ENCODE results near the gene CHRM2. TPM values are rescaled to one million over a fixed set of nuclear protein-coding genes. Genes with fewer than 3 reads are reported as not detected.

CHRM2 gene
- total RNA-seq, 2 experiments from 2014 or later, result not detected

DNA sequence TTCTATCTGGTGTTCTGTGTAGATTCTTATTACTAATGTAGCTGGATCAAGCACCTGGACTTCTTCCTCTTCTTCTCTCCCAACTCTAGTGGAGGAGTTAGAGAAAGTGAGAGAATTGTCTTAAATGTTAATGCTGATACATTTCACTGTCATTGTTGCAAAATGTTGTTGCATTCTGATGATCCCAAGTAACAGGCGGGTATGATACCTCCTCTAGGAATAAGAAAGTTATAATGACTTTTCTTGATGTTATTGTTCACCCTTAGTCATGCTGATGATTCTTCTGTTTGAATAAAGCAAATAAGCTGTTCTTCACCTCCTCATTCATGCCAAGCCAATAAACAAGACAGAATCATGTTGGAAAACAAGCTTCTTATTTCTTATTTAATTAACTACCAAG lies 9.1 kb downstream of the CHRM2 start:
- no peak overlapping the region for H3K4me3 ChIP-seq (ENCODE audit: low read depth, low read length, poor library complexity, severe bottlenecking)
- intact Hi-C loops (cut with micrococcal nuclease; ENCODE audit: unreplicated experiment), result no loop called here

DNA sequence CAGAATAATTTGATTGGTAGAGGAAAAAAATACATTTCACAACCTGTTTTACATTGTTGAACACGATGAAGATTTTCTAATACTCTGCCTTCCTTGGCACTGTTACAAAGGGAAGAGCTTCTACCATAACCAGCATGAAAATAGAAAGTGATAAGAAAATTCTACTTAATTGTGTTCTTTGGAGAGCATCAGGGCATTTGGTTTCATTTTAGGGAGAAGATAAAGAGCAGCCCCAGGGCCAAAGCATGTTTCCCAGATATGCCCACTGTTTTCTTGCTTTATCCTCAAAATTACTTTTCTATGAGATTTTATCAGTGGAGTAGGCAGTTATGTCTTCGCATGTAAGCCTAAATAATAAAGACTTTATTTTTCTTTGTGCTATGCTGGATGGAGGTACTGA lies 9.5 kb downstream of the CHRM2 start:
- intact Hi-C loops (cut with micrococcal nuclease; ENCODE audit: unreplicated experiment), result no loop called here
- H4K20me1 ChIP-seq (ENCODE audit: insufficient read depth, low read length), result no peaks in the 10 kb centered on the region
- H3K27ac ChIP-seq (ENCODE audit: low read depth, low read length, poor library complexity, severe bottlenecking), result no peak overlapping the region
- no peaks in the 10 kb centered on the region for H3K36me3 ChIP-seq (ENCODE audit: insufficient read depth, low read length)
- no peaks in the 10 kb centered on the region for H3K9me3 ChIP-seq (ENCODE audit: low read length)
- no TSS peak for BruUV-seq (replicated peaks)
- no peaks in the 10 kb centered on the region for H3K9me2 ChIP-seq (ENCODE audit: insufficient read depth, low read length)
- TF ChIP-seq EZH2phosphoT487 (IDR thresholded peaks at IDR 0.05; ENCODE audit: borderline replicate concordance, low read depth, low read length), result no peak
- TF ChIP-seq, protein P1, sequence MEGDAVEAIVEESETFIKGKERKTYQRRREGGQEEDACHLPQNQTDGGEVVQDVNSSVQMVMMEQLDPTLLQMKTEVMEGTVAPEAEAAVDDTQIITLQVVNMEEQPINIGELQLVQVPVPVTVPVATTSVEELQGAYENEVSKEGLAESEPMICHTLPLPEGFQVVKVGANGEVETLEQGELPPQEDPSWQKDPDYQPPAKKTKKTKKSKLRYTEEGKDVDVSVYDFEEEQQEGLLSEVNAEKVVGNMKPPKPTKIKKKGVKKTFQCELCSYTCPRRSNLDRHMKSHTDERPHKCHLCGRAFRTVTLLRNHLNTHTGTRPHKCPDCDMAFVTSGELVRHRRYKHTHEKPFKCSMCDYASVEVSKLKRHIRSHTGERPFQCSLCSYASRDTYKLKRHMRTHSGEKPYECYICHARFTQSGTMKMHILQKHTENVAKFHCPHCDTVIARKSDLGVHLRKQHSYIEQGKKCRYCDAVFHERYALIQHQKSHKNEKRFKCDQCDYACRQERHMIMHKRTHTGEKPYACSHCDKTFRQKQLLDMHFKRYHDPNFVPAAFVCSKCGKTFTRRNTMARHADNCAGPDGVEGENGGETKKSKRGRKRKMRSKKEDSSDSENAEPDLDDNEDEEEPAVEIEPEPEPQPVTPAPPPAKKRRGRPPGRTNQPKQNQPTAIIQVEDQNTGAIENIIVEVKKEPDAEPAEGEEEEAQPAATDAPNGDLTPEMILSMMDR (conservative IDR thresholded peaks at IDR 0.05; ENCODE audit: low read length), result no peak
- DNase-seq (ENCODE audit: low spot score), result no peak
- H2AFZ ChIP-seq (ENCODE audit: low read length), result no peak overlapping the region
- H3K4me1 ChIP-seq (ENCODE audit: insufficient read depth, low read length, poor library complexity, severe bottlenecking), result no peaks in the 10 kb centered on the region
- H3K4me2 ChIP-seq (ENCODE audit: low read length), result no peak overlapping the region
- ChIA-PET CTCF (ENCODE audit: unreplicated experiment) (no interaction called here), POLR2A (interaction anchor here (0.7 kb wide), 1 partner anchor 16 kb away, joined by 3 read pairs; no protein-coding TSS in a partner anchor)
- H3K79me2 ChIP-seq (ENCODE audit: insufficient read depth, low read depth, low read length), result no peaks in the 10 kb centered on the region
- H3K4me3 ChIP-seq (ENCODE audit: low read depth, low read length, poor library complexity, severe bottlenecking), result no peak overlapping the region

More for the DNA sequence above, 9.1 kb downstream of the CHRM2 start:
- no peaks in the 10 kb centered on the region for H4K20me1 ChIP-seq (ENCODE audit: insufficient read depth, low read length)
- no peak for TF ChIP-seq EZH2phosphoT487 (IDR thresholded peaks at IDR 0.05; ENCODE audit: borderline replicate concordance, low read depth, low read length)
- TF ChIP-seq, protein P1 (conservative IDR thresholded peaks at IDR 0.05; ENCODE audit: low read length), result no peak
- CTCF ChIA-PET (ENCODE audit: unreplicated experiment), result no interaction called here
- POLR2A ChIA-PET, result interaction anchor here (0.7 kb wide), 1 partner anchor 15 kb away, joined by 3 read pairs; no protein-coding TSS in a partner anchor
- no peak overlapping the region for H2AFZ ChIP-seq (ENCODE audit: low read length)
- no peaks in the 10 kb centered on the region for H3K9me3 ChIP-seq (ENCODE audit: low read length)
- no peak for DNase-seq (ENCODE audit: low spot score)
- H3K36me3 ChIP-seq (ENCODE audit: insufficient read depth, low read length), result no peaks in the 10 kb centered on the region
- H3K79me2 ChIP-seq (ENCODE audit: insufficient read depth, low read depth, low read length), result no peaks in the 10 kb centered on the region
- H3K27ac ChIP-seq (ENCODE audit: low read depth, low read length, poor library complexity, severe bottlenecking), result no peak overlapping the region
- no peaks in the 10 kb centered on the region for H3K9me2 ChIP-seq (ENCODE audit: insufficient read depth, low read length)
- no peaks in the 10 kb centered on the region for H3K4me1 ChIP-seq (ENCODE audit: insufficient read depth, low read length, poor library complexity, severe bottlenecking)
- no peak overlapping the region for H3K4me2 ChIP-seq (ENCODE audit: low read length)
- no TSS peak for BruUV-seq (replicated peaks)

DNA sequence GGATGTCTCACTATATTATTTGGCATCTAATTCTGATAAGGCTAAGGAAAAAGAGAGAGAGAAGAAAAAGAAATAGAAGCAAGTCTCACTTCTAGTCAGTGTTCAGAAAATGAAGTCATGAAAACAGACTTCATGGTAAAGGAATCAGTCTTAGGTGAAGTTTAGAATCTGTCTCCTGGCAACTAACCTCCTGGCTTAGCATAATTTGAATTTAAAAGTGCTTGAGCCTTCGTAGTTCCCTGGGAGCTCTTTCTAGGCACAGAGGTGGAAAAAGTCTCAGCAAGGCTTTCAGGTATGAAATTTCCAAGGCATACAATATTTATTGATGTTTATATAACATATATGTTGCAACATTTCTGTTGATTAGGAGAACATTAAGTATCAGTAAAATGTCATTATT lies 10.4 kb downstream of the CHRM2 start:
- no peak for DNase-seq (ENCODE audit: low spot score)
- no peak for TF ChIP-seq EZH2phosphoT487 (IDR thresholded peaks at IDR 0.05; ENCODE audit: borderline replicate concordance, low read depth, low read length)
- TF ChIP-seq, protein P1 (conservative IDR thresholded peaks at IDR 0.05; ENCODE audit: low read length), result no peak
- intact Hi-C loops (cut with micrococcal nuclease; ENCODE audit: unreplicated experiment), result no loop called here
- Histone ChIP-seq H3K9me3 (ENCODE audit: low read length) (no peaks in the 10 kb centered on the region), H3K36me3 (ENCODE audit: insufficient read depth, low read length) (no peaks in the 10 kb centered on the region), H3K4me1 (ENCODE audit: insufficient read depth, low read length, poor library complexity, severe bottlenecking) (no peaks in the 10 kb centered on the region), H3K9me2 (ENCODE audit: insufficient read depth, low read length) (no peaks in the 10 kb centered on the region), H4K20me1 (ENCODE audit: insufficient read depth, low read length) (no peaks in the 10 kb centered on the region), H3K4me3 (ENCODE audit: low read depth, low read length, poor library complexity, severe bottlenecking) (no peak overlapping the region), H3K79me2 (ENCODE audit: insufficient read depth, low read depth, low read length) (no peaks in the 10 kb centered on the region), H3K4me2 (ENCODE audit: low read length) (no peak overlapping the region), H2AFZ (ENCODE audit: low read length) (no peak overlapping the region), H3K27ac (ENCODE audit: low read depth, low read length, poor library complexity, severe bottlenecking) (no peak overlapping the region)
- ChIA-PET CTCF (ENCODE audit: unreplicated experiment) (no interaction called here), POLR2A (no interaction called here)
- BruUV-seq (replicated peaks), result no TSS peak
